ENCODE results near the gene RXRB. TPM values are rescaled to one million over a fixed set of nuclear protein-coding genes. Genes with fewer than 3 reads are reported as not detected.

Gene RXRB
- total and polyA plus RNA-seq, 2 donors (not counting 1 experiment from before 2014, with no cell fraction given) = 25.9 to 34.0 TPM

DNA sequence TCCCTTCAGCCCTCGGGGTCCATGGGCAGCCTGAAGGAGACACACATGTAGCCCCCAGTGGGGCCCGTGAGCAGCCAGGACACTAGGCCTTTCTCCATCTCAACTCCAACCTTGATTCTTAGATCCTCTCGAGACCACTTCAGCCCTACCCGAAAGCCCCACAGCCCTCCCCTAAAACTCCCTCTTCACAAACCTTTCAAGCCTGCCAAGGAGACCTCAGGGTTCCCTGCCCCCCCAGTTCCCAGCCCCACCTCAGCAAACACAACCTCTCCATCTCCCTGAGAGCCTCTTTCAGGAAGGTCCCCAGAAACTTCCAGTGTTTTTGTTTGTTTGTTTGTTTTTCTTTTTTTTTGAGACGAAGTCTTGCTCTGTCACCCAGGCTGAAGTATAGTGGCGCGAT, 19.3 kb downstream of the RXRB start:
- H3K36me3 ChIP-seq (ENCODE audit: control insufficient read depth, insufficient read depth, low read length) = no peaks in the 10 kb centered on the region
- no peak for DNase-seq (ENCODE audit: low read depth in 2 of 2)
- no peak overlapping the region for H2AFZ ChIP-seq (ENCODE audit: low read length)
- H3K9me3 ChIP-seq (ENCODE audit: control insufficient read depth, insufficient read depth, low read depth, low read length) = no peaks in the 10 kb centered on the region
- no peak for TF ChIP-seq EZH2 (IDR thresholded peaks at IDR 0.05; ENCODE audit: low read length, missing control alignments)
- TF ChIP-seq, protein P1, sequence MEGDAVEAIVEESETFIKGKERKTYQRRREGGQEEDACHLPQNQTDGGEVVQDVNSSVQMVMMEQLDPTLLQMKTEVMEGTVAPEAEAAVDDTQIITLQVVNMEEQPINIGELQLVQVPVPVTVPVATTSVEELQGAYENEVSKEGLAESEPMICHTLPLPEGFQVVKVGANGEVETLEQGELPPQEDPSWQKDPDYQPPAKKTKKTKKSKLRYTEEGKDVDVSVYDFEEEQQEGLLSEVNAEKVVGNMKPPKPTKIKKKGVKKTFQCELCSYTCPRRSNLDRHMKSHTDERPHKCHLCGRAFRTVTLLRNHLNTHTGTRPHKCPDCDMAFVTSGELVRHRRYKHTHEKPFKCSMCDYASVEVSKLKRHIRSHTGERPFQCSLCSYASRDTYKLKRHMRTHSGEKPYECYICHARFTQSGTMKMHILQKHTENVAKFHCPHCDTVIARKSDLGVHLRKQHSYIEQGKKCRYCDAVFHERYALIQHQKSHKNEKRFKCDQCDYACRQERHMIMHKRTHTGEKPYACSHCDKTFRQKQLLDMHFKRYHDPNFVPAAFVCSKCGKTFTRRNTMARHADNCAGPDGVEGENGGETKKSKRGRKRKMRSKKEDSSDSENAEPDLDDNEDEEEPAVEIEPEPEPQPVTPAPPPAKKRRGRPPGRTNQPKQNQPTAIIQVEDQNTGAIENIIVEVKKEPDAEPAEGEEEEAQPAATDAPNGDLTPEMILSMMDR (conservative IDR thresholded peaks at IDR 0.05 in 1 of 2, IDR thresholded peaks at IDR 0.05 in 1 of 2; ENCODE audit: low read depth in 1 of 2, low read length in 2 of 2) = no peak
- no peaks in the 10 kb centered on the region for H4K20me1 ChIP-seq (ENCODE audit: control insufficient read depth, extremely low read depth, insufficient read depth, low read length)
- H3K4me1 ChIP-seq (ENCODE audit: control insufficient read depth, extremely low read depth, insufficient read depth, low read length) = no peaks in the 10 kb centered on the region
- H3K9ac ChIP-seq (ENCODE audit: insufficient read depth, low read length) = no peak overlapping the region
- H3K4me3 ChIP-seq (replicated peaks in 1 of 4; ENCODE audit: control extremely low read depth in 1 of 4, insufficient read depth in 1 of 4, low read depth in 3 of 4, low read length in 4 of 4) = no peak overlapping the region
- no peaks in the 10 kb centered on the region for H3K27me3 ChIP-seq (ENCODE audit: control insufficient read depth, insufficient read depth, low read length)
- no peak overlapping the region for H3K27ac ChIP-seq (ENCODE audit: insufficient read depth, low read length)
- no peaks in the 10 kb centered on the region for H3K79me2 ChIP-seq (ENCODE audit: control insufficient read depth, insufficient read depth, low read length)
- no peak overlapping the region for H3K4me2 ChIP-seq (ENCODE audit: extremely low read depth, insufficient read depth, low read length)

DNA sequence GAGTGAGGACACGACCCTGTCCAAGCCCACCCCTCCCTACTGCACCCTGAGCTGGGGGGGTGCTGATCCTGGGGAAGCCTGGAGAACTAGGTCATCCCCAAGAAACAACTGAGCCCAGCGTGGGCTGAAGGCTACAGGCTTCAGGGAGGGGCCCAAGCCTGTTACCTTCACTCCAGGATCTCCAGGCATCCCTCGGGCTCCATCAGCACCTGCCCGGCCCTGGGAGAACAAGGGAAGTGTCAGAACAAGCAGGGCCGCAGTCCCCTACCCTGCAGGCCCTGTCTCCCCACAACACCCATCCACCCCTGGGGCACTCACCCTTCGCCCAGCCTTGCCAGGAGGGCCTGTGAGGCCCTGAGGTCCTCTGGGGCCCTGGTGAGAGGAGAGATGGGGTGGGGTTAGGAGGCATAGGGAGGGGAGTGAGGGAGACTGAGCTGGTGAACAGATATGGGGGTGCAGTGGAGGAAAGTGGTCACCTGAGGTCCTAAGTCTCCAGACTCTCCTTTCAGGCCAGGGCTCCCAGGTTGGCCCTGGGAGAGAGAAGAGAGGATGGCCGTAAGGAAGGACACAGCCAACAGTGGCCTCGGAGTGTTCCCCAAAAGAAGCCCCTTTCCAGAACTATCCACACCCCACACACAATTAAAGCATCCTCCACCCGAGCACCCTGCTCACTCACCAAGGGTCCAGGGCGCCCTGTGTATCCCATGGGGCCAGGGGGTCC, 21.6 kb downstream of the RXRB start:
- H3K27me3 ChIP-seq (ENCODE audit: control insufficient read depth, insufficient read depth, low read length) = no peaks in the 10 kb centered on the region
- no peaks in the 10 kb centered on the region for H4K20me1 ChIP-seq (ENCODE audit: control insufficient read depth, extremely low read depth, insufficient read depth, low read length)
- no peak for DNase-seq (ENCODE audit: low read depth in 2 of 2)
- H2AFZ ChIP-seq (ENCODE audit: low read length) = no peak overlapping the region
- no peak overlapping the region for H3K4me2 ChIP-seq (ENCODE audit: extremely low read depth, insufficient read depth, low read length)
- H3K9me3 ChIP-seq (ENCODE audit: control insufficient read depth, insufficient read depth, low read depth, low read length) = no peaks in the 10 kb centered on the region
- H3K4me3 ChIP-seq (replicated peaks in 1 of 4; ENCODE audit: control extremely low read depth in 1 of 4, insufficient read depth in 1 of 4, low read depth in 3 of 4, low read length in 4 of 4) = no peak overlapping the region
- no peak overlapping the region for H3K9ac ChIP-seq (ENCODE audit: insufficient read depth, low read length)
- TF ChIP-seq, protein P1 (conservative IDR thresholded peaks at IDR 0.05 in 1 of 2, IDR thresholded peaks at IDR 0.05 in 1 of 2; ENCODE audit: low read depth in 1 of 2, low read length in 2 of 2) = no peak
- TF ChIP-seq EZH2 (IDR thresholded peaks at IDR 0.05; ENCODE audit: low read length, missing control alignments) = no peak
- H3K4me1 ChIP-seq (ENCODE audit: control insufficient read depth, extremely low read depth, insufficient read depth, low read length) = no peaks in the 10 kb centered on the region
- H3K36me3 ChIP-seq (ENCODE audit: control insufficient read depth, insufficient read depth, low read length) = no peaks in the 10 kb centered on the region
- no peak overlapping the region for H3K27ac ChIP-seq (ENCODE audit: insufficient read depth, low read length)
- no peaks in the 10 kb centered on the region for H3K79me2 ChIP-seq (ENCODE audit: control insufficient read depth, insufficient read depth, low read length)

DNA sequence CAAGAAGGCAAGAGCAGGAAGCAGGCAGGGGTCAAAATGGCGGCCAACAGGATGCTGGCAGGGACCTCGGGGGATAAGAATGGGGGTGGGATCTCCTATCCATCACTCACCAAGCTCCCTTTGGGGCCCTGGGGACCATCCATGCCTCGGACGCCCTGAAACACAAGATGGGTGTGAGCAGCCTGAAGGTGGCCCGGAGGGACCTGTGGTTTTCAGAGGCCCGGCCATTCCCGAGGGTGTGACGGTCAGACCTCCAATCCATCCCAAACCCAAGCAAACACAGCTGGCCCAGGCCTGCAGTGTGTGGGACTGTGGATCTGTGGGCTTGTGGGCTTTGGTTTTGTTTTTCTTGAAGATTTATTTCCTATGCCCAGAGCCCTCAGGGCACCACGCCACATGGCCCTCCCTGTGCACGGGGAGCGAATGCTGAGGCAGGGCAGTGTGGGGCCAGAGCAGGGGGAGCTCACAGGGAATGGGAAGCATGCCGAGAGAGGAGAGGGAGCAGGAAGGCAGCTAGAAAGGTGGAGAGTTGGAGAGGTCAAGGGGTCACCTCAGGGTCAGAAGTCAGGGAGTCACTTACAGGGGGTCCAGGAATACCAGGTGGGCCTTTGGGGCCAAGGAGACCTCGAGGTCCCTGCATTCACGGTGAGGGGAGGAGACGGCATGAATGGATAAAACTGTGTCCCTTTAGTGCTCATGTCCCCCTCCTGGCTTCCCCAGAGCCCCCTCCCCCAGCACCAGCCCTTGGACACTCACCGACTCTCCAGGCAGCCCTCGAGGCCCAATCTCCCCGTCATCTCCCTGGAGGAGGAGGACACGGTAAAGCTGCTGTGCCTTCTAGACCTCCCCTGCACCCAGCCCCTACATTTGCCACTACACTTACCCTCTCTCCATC, 22.7 kb downstream of the RXRB start:
- H3K4me1 ChIP-seq (ENCODE audit: control insufficient read depth, extremely low read depth, insufficient read depth, low read length) = no peaks in the 10 kb centered on the region
- no peak overlapping the region for H3K4me2 ChIP-seq (ENCODE audit: extremely low read depth, insufficient read depth, low read length)
- H3K9me3 ChIP-seq (ENCODE audit: control insufficient read depth, insufficient read depth, low read depth, low read length) = no peaks in the 10 kb centered on the region
- H3K27me3 ChIP-seq (ENCODE audit: control insufficient read depth, insufficient read depth, low read length) = no peaks in the 10 kb centered on the region
- H3K27ac ChIP-seq (ENCODE audit: insufficient read depth, low read length) = no peak overlapping the region
- H3K36me3 ChIP-seq (ENCODE audit: control insufficient read depth, insufficient read depth, low read length) = no peaks in the 10 kb centered on the region
- H3K4me3 ChIP-seq (replicated peaks in 1 of 4; ENCODE audit: control extremely low read depth in 1 of 4, insufficient read depth in 1 of 4, low read depth in 3 of 4, low read length in 4 of 4) = no peak overlapping the region
- DNase-seq (ENCODE audit: low read depth in 2 of 2) = no peak
- TF ChIP-seq, protein P1 (conservative IDR thresholded peaks at IDR 0.05 in 1 of 2, IDR thresholded peaks at IDR 0.05 in 1 of 2; ENCODE audit: low read depth in 1 of 2, low read length in 2 of 2) = no peak
- TF ChIP-seq EZH2 (IDR thresholded peaks at IDR 0.05; ENCODE audit: low read length, missing control alignments) = no peak
- no peaks in the 10 kb centered on the region for H4K20me1 ChIP-seq (ENCODE audit: control insufficient read depth, extremely low read depth, insufficient read depth, low read length)
- H3K9ac ChIP-seq (ENCODE audit: insufficient read depth, low read length) = no peak overlapping the region
- H3K79me2 ChIP-seq (ENCODE audit: control insufficient read depth, insufficient read depth, low read length) = no peaks in the 10 kb centered on the region
- H2AFZ ChIP-seq (ENCODE audit: low read length) = no peak overlapping the region
